Adrenal gland (tissue), 5 donors: Measurements from ENCODE around the gene TTYH2.

Experiments
- POLR2A ChIP-seq, 2 donors: fragments of 450-650 bp; IDR thresholded peaks; one replicate each; pipeline ENCODE4 v1.6.1; 2017; ENCODE audit warnings: antibody characterized with exemption in 2 of 2, mild to moderate bottlenecking in 2 of 2, moderate library complexity in 1 of 2
- TF ChIP-seq, protein P1 (sequence below), 6 experiments: fragments of 450-650 bp in 4 of 6; fragments of 200-600 bp in 2 of 6; sonication (generic) in 1 of 6; IDR thresholded peaks; 1 replicate in 5 of 6; 2 replicates in 1 of 6; pipeline versions ENCODE4 v1.5.1 to v1.8.0; 2016 to 2021; ENCODE audit warnings: antibody characterized with exemption in 6 of 6, mild to moderate bottlenecking in 2 of 6, moderate library complexity in 1 of 6
- donor health status: DM: no; HTN: no; CAD: no.

DNA sequence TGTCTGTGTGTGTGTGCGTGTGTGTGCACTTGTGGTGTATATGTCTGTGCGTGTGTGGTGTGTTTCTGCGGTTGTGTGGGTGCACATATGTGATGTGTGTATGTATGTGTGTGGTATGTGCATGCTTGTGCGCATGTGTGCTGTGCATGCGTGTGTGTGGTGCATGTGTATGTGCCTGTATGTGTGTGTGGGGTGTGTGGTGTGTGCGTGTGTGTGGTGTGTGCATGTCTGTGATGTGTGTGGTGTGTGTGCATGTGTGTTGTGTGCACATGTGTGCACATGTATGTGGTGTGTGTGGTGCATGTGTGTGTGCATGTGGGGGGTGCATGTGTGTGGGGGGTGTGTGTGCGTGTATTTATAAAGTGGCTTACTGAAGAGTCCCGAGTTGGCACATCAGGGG lies 37.7 kb downstream of the TTYH2 start:
- TF ChIP-seq, protein P1, sequence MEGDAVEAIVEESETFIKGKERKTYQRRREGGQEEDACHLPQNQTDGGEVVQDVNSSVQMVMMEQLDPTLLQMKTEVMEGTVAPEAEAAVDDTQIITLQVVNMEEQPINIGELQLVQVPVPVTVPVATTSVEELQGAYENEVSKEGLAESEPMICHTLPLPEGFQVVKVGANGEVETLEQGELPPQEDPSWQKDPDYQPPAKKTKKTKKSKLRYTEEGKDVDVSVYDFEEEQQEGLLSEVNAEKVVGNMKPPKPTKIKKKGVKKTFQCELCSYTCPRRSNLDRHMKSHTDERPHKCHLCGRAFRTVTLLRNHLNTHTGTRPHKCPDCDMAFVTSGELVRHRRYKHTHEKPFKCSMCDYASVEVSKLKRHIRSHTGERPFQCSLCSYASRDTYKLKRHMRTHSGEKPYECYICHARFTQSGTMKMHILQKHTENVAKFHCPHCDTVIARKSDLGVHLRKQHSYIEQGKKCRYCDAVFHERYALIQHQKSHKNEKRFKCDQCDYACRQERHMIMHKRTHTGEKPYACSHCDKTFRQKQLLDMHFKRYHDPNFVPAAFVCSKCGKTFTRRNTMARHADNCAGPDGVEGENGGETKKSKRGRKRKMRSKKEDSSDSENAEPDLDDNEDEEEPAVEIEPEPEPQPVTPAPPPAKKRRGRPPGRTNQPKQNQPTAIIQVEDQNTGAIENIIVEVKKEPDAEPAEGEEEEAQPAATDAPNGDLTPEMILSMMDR (IDR thresholded peaks at IDR 0.05): no peak
- TF ChIP-seq POLR2A (IDR thresholded peaks at IDR 0.05): no peak
